Transverse colon (tissue), 4 donors: Measurements from ENCODE around the gene CD14. TPM values are rescaled to one million over a fixed set of nuclear protein-coding genes. Genes with fewer than 3 reads are reported as not detected.
"Not testable (repeated sequence)": the region's sequence is repeated elsewhere in the genome, so short reads cannot be mapped to it uniquely, and the experiment has no call there.

ENCODE experiments used
- DNase-seq: peaks from one replicate; pipeline ENCODE4 v3.0.0-alpha.2; 2019
- H3K27ac ChIP-seq, 4 donors: fragments of 200-600 bp; sonication (generic); 2 replicates each; pipeline ENCODE4 v1.5.1; 2016 to 2018; ENCODE audit warnings: inconsistent platforms in 4 of 4
- H3K27me3 ChIP-seq: fragments of 200-600 bp; sonication (generic); 2 replicates; pipeline ENCODE4 v1.5.1; 2017; ENCODE audit warnings: inconsistent platforms
- H3K36me3 ChIP-seq, 4 donors: fragments of 200-600 bp; sonication (generic); 2 replicates each; pipeline ENCODE4 v1.5.1; 2017 to 2019; ENCODE audit warnings: inconsistent platforms in 4 of 4
- H3K4me1 ChIP-seq, 4 donors: fragments of 200-600 bp; sonication (generic); 2 replicates each; pipeline ENCODE4 v1.5.1; 2017 to 2020; ENCODE audit warnings: inconsistent platforms in 4 of 4
- H3K4me3 ChIP-seq, 4 donors: fragments of 200-600 bp; sonication (generic); 1 replicate in 1 of 4; 2 replicates in 3 of 4; pipeline versions ENCODE4 v1.5.1 to v1.6.1; 2017 to 2019; ENCODE audit warnings: inconsistent platforms in 4 of 4
- H3K9me3 ChIP-seq, 2 donors: fragments of 200-600 bp; sonication (generic); 2 replicates each; pipeline ENCODE4 v1.5.1; 2017 to 2019; ENCODE audit warnings: inconsistent platforms in 2 of 2
- CTCF ChIP-seq, 5 experiments: fragments of 200-600 bp in 3 of 5; fragments of 450-650 bp in 2 of 5; sonication (generic) in 3 of 5; IDR thresholded peaks; 1 replicate in 2 of 5; 2 replicates in 3 of 5; pipeline ENCODE4 v1.5.1; 2016 to 2017; ENCODE audit warnings: antibody characterized with exemption in 5 of 5, inconsistent platforms in 3 of 5, mild to moderate bottlenecking in 2 of 5, moderate library complexity in 1 of 5
- EP300 ChIP-seq: sonication (generic); formaldehyde crosslinking; IDR thresholded peaks from one replicate; pipeline ENCODE4 v1.6.1; 2017; ENCODE audit warnings: antibody characterized with exemption, low read depth
- POLR2A ChIP-seq: fragments of 450-650 bp; IDR thresholded peaks from one replicate; pipeline ENCODE4 v1.6.1; 2016; ENCODE audit warnings: antibody characterized with exemption, mild to moderate bottlenecking, moderate library complexity
- POLR2AphosphoS5 ChIP-seq, 3 donors: sonication (generic); formaldehyde crosslinking; IDR thresholded peaks; one replicate each; pipeline ENCODE4 v1.6.1; 2016; ENCODE audit warnings: antibody characterized with exemption in 3 of 3
- WGBS, 2 donors: methylation state at CpG; one replicate each; pipeline ENCODE4 v1.1.5; 2018; ENCODE audit warnings: low coverage in 1 of 2; 5-methylcytosine and 5-hydroxymethylcytosine counted together
- in situ Hi-C, 4 donors: fragments of 200-750 bp; cut with MboI; loops; one replicate each; pipeline versions ENCODE4 v1.15.0 to v1.15.1; 2017; ENCODE audit warnings: low sequenced_read_pairs in 3 of 4, low pct_ligation_motif_present in 1 of 4, low pct_unique_long_range_greater_than_20kb in 1 of 4
- intact Hi-C: fragments of 100-400 bp; cut with DNase I; formaldehyde crosslinking; loops from one replicate; pipeline ENCODE4 v1.15.1; 2023; ENCODE audit warnings: low total_unique reads
- total RNA-seq, 4 donors: library from RNA; depleted of rRNA; stranded (reverse); fragments of >200 nt; gene quantifications; one replicate each; pipeline ENCODE4 v1.1.0, GENCODE V29; 2016

Gene CD14
- total RNA-seq, 4 donors from 2014 or later = 3.6 to 92.4 (median 45.6) TPM

GRCh38 chr5:140603734-140604133 is 29.2 kb downstream of the CD14 start:
- WGBS, 2 donors = 89 to 100% methylated on average over 2 of the region's 2 CpGs
- Histone ChIP-seq H3K4me3 (no peak overlapping the region), H3K27ac (no peak overlapping the region), H3K36me3 (no peaks in the 10 kb centered on the region), H3K27me3 (no peaks in the 10 kb centered on the region), H3K4me1 (peaks cover 0 to 10% (median under 1%) of the 10 kb centered on the region in 4 donors), H3K9me3 (no peaks in the 10 kb centered on the region)
- intact Hi-C loops (no loop called here), in situ Hi-C loops (no loop called here)
- DNase-seq = no peak
- TF ChIP-seq POLR2AphosphoS5 (IDR thresholded peaks at IDR 0.05) (no peak), EP300 (no peak), CTCF (IDR thresholded peaks at IDR 0.05) (no peak), POLR2A (no peak)

- DNase-seq = not testable (repeated sequence)
- peak overlapping the region in 1 of 4 donors; percentile 21 for H3K27ac ChIP-seq
Measured at GRCh38 chr5:140603446-140603698, 29.6 kb downstream of the CD14 start.

GRCh38 chr5:140602147-140602546 is 30.8 kb downstream of the CD14 start:
- intact Hi-C loops (no loop called here), in situ Hi-C loops (no loop called here)
- no peak for DNase-seq
- WGBS, 2 donors = 69 to 72% methylated on average over 3 to 4 of the region's 4 CpGs
- Histone ChIP-seq H3K27ac (peak overlapping the region in 2 of 4 donors; percentile 5 to 51), H3K9me3 (no peaks in the 10 kb centered on the region), H3K27me3 (no peaks in the 10 kb centered on the region), H3K36me3 (no peaks in the 10 kb centered on the region), H3K4me3 (no peak overlapping the region), H3K4me1 (peaks cover 0 to 5% (median 0%) of the 10 kb centered on the region in 4 donors)
- TF ChIP-seq POLR2AphosphoS5 (IDR thresholded peaks at IDR 0.05) = no peak
- TF ChIP-seq EP300 = no peak
- TF ChIP-seq CTCF (IDR thresholded peaks at IDR 0.05) = no peak
- TF ChIP-seq POLR2A = no peak

More at GRCh38 chr5:140603446-140603698, 29.6 kb downstream of the CD14 start:
- H3K36me3 ChIP-seq, H3K4me1 ChIP-seq, intact Hi-C loops, H3K9me3 ChIP-seq, H3K4me3 ChIP-seq, in situ Hi-C loops, H3K27me3 ChIP-seq: not testable (repeated sequence)
- 94 to 96% methylated on average over 4 of the region's 4 CpGs for WGBS, 2 donors

GRCh38 chr5:140600096-140600495 is 32.9 kb downstream of the CD14 start:
- intact Hi-C loops = no loop called here
- no peak for DNase-seq

More at GRCh38 chr5:140600096-140600495, 32.9 kb downstream of the CD14 start:
- Histone ChIP-seq H3K4me1 (peaks cover 0 to 10% (median 0%) of the 10 kb centered on the region in 4 donors), H3K36me3 (no peaks in the 10 kb centered on the region), H3K4me3 (no peak overlapping the region), H3K9me3 (no peaks in the 10 kb centered on the region), H3K27me3 (no peaks in the 10 kb centered on the region), H3K27ac (peak overlapping the region in 3 of 4 donors; percentile 8 to 46 (median 34))
- in situ Hi-C loops = no loop called here
- TF ChIP-seq EP300 (no peak), POLR2AphosphoS5 (IDR thresholded peaks at IDR 0.05) (no peak), POLR2A (no peak), CTCF (IDR thresholded peaks at IDR 0.05) (no peak)
